Karpas-422 (cell line): ENCODE measurements around the gene RMDN3. TPM values are rescaled to one million over a fixed set of nuclear protein-coding genes. Genes with fewer than 3 reads are reported as not detected.

Source experiments
- DNase-seq: peaks from one replicate; pipeline ENCODE4 v3.0.0-alpha.2; 2015
- H2AFZ ChIP-seq: fragments of 200-600 bp; sonication (generic); 2 replicates; pipeline ENCODE4 v1.6.1; 2014; ENCODE audit warnings: antibody characterized with exemption, low read length, mixed read lengths
- H3K27ac ChIP-seq: fragments of 200-600 bp; sonication (generic); 2 replicates; pipeline ENCODE4 v1.5.1; 2014; ENCODE audit warnings: mild to moderate bottlenecking, low read length, moderate library complexity
- H3K27me3 ChIP-seq: fragments of 200-600 bp; sonication (generic); 2 replicates; pipeline ENCODE4 v1.6.1; 2014; ENCODE audit warnings: low read length, mixed read lengths
- H3K36me3 ChIP-seq: fragments of 200-600 bp; sonication (generic); 2 replicates; pipeline ENCODE4 v1.6.1; 2014; ENCODE audit warnings: low read length, mixed read lengths; ENCODE audit not compliant: insufficient read depth
- H3K4me1 ChIP-seq: fragments of 200-600 bp; sonication (generic); 2 replicates; pipeline ENCODE4 v1.6.1; 2014; ENCODE audit warnings: mild to moderate bottlenecking, low read length, mixed read lengths
- H3K4me2 ChIP-seq: fragments of 200-600 bp; sonication (generic); 2 replicates; pipeline ENCODE4 v1.6.1; 2014; ENCODE audit warnings: low read length, low read depth, mild to moderate bottlenecking; ENCODE audit not compliant: poor library complexity, severe bottlenecking
- H3K4me3 ChIP-seq: fragments of 200-600 bp; sonication (generic); 2 replicates; pipeline ENCODE4 v1.5.1; 2014; ENCODE audit warnings: mild to moderate bottlenecking, antibody characterized with exemption, low read length, mixed read lengths
- H3K79me2 ChIP-seq: fragments of 200-600 bp; sonication (generic); 2 replicates; pipeline ENCODE4 v1.6.1; 2014; ENCODE audit warnings: mild to moderate bottlenecking, low read length, mixed read lengths
- H3K9ac ChIP-seq: fragments of 200-600 bp; sonication (generic); 2 replicates; pipeline ENCODE4 v1.6.0; 2014; ENCODE audit warnings: low read length
- H3K9me2 ChIP-seq: fragments of 200-600 bp; sonication (generic), shearing (Covaris generic); replicated peaks from 2 replicates; pipeline ENCODE4 v1.6.0; 2014; ENCODE audit warnings: mild to moderate bottlenecking, low read length, moderate library complexity; ENCODE audit not compliant: insufficient read depth
- H3K9me3 ChIP-seq: fragments of 300-700, 200-600 bp; sonication (generic); 2 replicates; pipeline ENCODE4 v1.6.1; 2014; ENCODE audit warnings: low read length, mixed read lengths
- H4K20me1 ChIP-seq: fragments of 200-600 bp; sonication (generic); 2 replicates; pipeline ENCODE4 v1.6.1; 2014; ENCODE audit warnings: mild to moderate bottlenecking, antibody characterized with exemption, low read length, low read depth; ENCODE audit not compliant: insufficient read depth
- total RNA-seq: library from RNA; depleted of rRNA; stranded (reverse); fragments of >200 nt; shearing (Covaris generic); gene quantifications from 2 replicates; pipeline ENCODE4 v1.2.3, GENCODE V29; 2014; ENCODE audit warnings: low replicate concordance

Gene RMDN3
- total RNA-seq, 1 experiment from 2014 or later, result 7.8 TPM

DNA sequence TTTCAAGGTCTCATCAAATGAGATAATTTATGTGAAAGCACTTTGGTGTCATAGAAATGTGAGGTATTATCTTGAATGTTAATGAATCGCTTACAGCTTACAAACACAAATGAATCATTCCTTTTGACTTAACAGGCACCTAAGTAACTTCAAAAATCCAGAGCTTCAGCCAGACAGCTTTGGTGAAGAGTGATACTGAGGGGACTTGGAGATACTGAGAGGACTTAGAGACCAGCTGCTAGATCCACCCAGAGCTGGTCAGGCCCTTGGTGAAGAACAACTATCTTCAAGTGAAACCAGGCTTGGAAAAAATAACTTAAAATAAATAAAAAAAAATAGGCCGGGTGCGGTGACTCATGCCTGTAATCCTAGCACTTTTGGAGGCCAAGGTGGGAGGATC lies 35.7 kb upstream of the RMDN3 start:
- peaks cover 17% of the 10 kb centered on the region for H4K20me1 ChIP-seq

DNA sequence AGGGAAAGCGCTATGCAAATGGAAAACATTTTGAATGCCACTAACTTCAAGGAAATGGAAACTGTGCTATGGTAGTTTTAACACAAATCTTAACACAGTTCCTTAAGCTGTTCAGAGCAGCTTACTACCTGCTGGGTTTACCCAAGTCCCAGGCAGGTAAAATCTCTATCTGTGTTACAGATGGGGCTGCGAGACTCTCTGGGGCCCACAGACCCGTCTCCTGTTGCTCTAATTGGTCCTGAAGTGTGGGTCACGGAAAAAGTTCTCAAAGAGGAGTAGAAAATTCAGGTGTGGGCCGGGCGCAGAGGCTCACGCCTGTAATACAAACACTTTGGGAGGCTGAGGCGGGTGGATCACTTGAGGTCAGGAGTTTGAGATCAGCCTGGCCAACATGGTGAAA lies 34.9 kb upstream of the RMDN3 start:
- H4K20me1 ChIP-seq, result peaks cover 21% of the 10 kb centered on the region
- H3K79me2 ChIP-seq, result peaks cover 9% of the 10 kb centered on the region; the same call in 1 of the 2 replicates
- H3K9me3 ChIP-seq, result no peaks in the 10 kb centered on the region
- H2AFZ ChIP-seq, result no peak overlapping the region
- H3K4me3 ChIP-seq, result no peak overlapping the region
- no peak for DNase-seq
- no peaks in the 10 kb centered on the region for H3K4me1 ChIP-seq
- H3K36me3 ChIP-seq, result no peaks in the 10 kb centered on the region
- H3K4me2 ChIP-seq, result no peak overlapping the region
- H3K27me3 ChIP-seq, result no peaks in the 10 kb centered on the region
- no peak overlapping the region for H3K27ac ChIP-seq
- no peaks in the 10 kb centered on the region for H3K9me2 ChIP-seq
- H3K9ac ChIP-seq, result no peak overlapping the region

More for the DNA sequence above, 35.7 kb upstream of the RMDN3 start:
- H3K9ac ChIP-seq, result no peak overlapping the region
- no peaks in the 10 kb centered on the region for H3K27me3 ChIP-seq
- H3K4me1 ChIP-seq, result no peaks in the 10 kb centered on the region
- no peak overlapping the region for H3K4me3 ChIP-seq
- H3K79me2 ChIP-seq, result peaks cover 12% of the 10 kb centered on the region
- H3K4me2 ChIP-seq, result no peak overlapping the region
- no peak for DNase-seq
- no peaks in the 10 kb centered on the region for H3K9me2 ChIP-seq
- H3K9me3 ChIP-seq, result no peaks in the 10 kb centered on the region
- H3K27ac ChIP-seq, result no peak overlapping the region
- H3K36me3 ChIP-seq, result no peaks in the 10 kb centered on the region
- no peak overlapping the region for H2AFZ ChIP-seq

DNA sequence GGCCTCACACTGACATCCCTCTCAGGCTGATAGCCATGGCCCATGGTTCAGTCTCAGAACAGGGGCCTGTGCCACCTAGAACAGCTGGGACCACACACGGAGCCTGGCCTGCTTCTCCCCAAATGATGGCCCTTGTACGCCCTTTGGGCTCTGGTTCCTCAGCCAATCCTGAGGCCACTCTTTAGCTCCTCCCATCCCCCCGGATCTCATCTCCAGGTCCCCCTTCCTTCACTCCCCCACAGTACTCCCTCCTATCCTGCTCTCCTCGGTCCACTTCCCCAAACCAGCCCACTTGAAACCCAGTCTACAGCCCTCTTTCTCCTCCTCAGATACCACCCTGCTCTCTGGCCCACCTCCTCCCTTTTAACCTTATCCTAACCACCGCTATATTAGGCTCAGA lies 34.1 kb upstream of the RMDN3 start:
- H3K27ac ChIP-seq, result no peak overlapping the region
- no peak overlapping the region for H3K9ac ChIP-seq
- peaks cover 9% of the 10 kb centered on the region; the same call in 1 of the 2 replicates for H3K79me2 ChIP-seq
- peaks cover 24% of the 10 kb centered on the region for H4K20me1 ChIP-seq
- no peak overlapping the region for H3K4me3 ChIP-seq
- no peak overlapping the region for H3K4me2 ChIP-seq
- no peaks in the 10 kb centered on the region for H3K36me3 ChIP-seq
- no peaks in the 10 kb centered on the region for H3K9me3 ChIP-seq
- H3K9me2 ChIP-seq, result no peaks in the 10 kb centered on the region
- H3K4me1 ChIP-seq, result no peaks in the 10 kb centered on the region
- no peak overlapping the region for H2AFZ ChIP-seq
- no peak for DNase-seq
- H3K27me3 ChIP-seq, result no peaks in the 10 kb centered on the region

DNA sequence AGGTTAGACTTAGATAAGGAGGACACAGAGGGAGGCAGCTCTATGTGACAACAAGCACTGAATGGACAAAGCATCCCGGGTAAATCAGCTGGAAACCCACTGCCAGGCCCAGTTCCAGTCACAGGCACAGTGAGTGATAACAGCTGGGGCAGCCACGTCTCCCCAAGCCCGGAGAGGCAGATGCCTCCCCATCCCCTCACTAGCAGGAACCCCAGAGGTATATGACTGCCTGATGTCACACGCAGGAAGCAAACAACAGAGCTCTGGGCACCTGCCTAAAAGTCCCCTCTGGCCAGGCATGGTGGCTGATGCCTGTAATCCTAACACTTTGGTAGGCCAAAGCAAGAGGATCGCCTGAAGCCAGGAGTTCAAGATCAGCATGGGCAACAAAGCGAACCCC lies 32.9 kb upstream of the RMDN3 start:
- no peak for DNase-seq
- Histone ChIP-seq H3K4me2 (no peak overlapping the region), H4K20me1 (peaks cover 24% of the 10 kb centered on the region), H3K27ac (no peak overlapping the region), H3K9ac (no peak overlapping the region), H2AFZ (no peak overlapping the region), H3K9me2 (no peaks in the 10 kb centered on the region), H3K4me3 (no peak overlapping the region), H3K4me1 (peaks cover 1% of the 10 kb centered on the region), H3K9me3 (no peaks in the 10 kb centered on the region), H3K27me3 (no peaks in the 10 kb centered on the region), H3K36me3 (no peaks in the 10 kb centered on the region), H3K79me2 (peaks cover 4% of the 10 kb centered on the region; the same call in 1 of the 2 replicates)

DNA sequence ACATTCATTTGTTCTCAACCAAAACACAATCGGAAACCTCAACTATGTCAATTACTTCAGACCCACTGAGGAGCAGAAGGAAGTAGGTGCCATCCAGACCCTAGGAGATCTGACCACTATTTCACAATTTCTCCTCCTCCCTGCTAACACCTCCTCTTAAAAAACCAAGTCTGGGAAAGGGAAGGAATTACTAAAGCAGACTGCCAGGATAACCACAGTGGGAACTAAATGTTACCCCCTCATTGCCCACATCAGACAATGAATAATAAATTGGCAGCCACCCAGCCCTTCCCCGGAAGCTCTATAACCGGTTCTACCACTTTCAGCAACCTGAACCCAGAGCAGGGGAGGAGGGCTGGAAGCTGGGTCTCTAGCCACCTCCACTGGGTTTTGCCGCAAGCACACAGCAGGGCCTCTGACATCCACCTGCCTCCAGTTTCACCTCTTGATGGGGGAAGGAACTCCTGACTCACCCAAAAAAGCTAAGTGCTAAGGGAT lies 32.3 kb upstream of the RMDN3 start:
- H3K4me2 ChIP-seq, result no peak overlapping the region
- no peaks in the 10 kb centered on the region for H3K9me3 ChIP-seq
- H3K36me3 ChIP-seq, result no peaks in the 10 kb centered on the region
- H3K9ac ChIP-seq, result no peak overlapping the region
- H3K27ac ChIP-seq, result no peak overlapping the region
- H3K4me3 ChIP-seq, result no peak overlapping the region
- no peaks in the 10 kb centered on the region for H3K9me2 ChIP-seq
- no peak for DNase-seq
- peaks cover 24% of the 10 kb centered on the region for H4K20me1 ChIP-seq
- H2AFZ ChIP-seq, result no peak overlapping the region
- H3K4me1 ChIP-seq, result peaks cover 7% of the 10 kb centered on the region
- no peaks in the 10 kb centered on the region for H3K27me3 ChIP-seq
- H3K79me2 ChIP-seq, result peaks cover 4% of the 10 kb centered on the region; the same call in 1 of the 2 replicates

DNA sequence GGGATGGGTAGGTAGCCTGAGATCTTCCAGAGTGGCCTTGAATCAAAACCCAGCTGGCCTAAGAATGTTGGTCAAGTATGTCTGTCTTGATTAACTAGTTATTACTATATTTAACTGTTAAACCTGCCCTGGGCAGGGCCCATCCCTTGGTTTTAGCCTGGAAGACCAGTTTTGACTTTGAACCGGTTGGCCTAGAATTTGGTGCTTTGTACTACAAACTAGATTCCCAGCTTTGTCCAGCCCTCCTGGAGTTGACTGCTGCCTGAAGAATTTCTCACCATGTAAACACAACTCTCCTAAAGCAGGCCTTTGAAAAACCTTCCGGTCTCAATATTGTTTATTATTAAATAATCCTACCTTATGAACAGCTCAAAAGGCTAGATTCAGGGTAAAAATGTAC lies 30.8 kb upstream of the RMDN3 start:
- Histone ChIP-seq H2AFZ (no peak overlapping the region), H3K4me3 (no peak overlapping the region), H3K9me2 (no peaks in the 10 kb centered on the region), H3K79me2 (peaks cover 4% of the 10 kb centered on the region; the same call in 1 of the 2 replicates), H3K27ac (no peak overlapping the region), H3K4me2 (no peak overlapping the region), H3K27me3 (no peaks in the 10 kb centered on the region), H4K20me1 (peaks cover 24% of the 10 kb centered on the region), H3K36me3 (no peaks in the 10 kb centered on the region), H3K9me3 (no peaks in the 10 kb centered on the region), H3K9ac (no peak overlapping the region), H3K4me1 (peaks cover 9% of the 10 kb centered on the region)
- no peak for DNase-seq

DNA sequence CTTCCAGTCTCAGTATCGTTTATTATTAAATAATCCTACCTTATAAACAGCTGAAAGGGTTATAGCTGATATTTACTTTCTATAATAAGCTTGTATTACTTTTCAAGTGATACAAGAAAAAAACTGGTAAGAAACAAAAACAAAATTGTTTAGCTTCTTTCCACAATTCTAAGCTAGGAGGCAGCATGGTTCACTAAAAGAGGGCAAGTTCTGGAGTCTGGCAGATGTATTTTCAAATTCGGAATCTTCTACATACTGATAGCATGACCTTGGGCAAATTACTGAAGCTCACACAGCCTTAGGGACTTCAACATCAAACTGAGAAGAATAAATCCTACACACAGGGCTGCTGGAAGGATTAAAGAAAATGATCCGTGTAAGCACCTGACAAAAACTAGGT lies 30.1 kb upstream of the RMDN3 start:
- no peak for DNase-seq
- Histone ChIP-seq H3K9me3 (no peaks in the 10 kb centered on the region), H3K36me3 (no peaks in the 10 kb centered on the region), H3K4me1 (peaks cover 9% of the 10 kb centered on the region), H4K20me1 (peaks cover 24% of the 10 kb centered on the region), H3K9me2 (no peaks in the 10 kb centered on the region), H3K27ac (no peak overlapping the region), H2AFZ (no peak overlapping the region), H3K79me2 (peaks cover 4% of the 10 kb centered on the region; the same call in 1 of the 2 replicates), H3K4me3 (no peak overlapping the region), H3K4me2 (no peak overlapping the region), H3K9ac (no peak overlapping the region), H3K27me3 (no peaks in the 10 kb centered on the region)

DNA sequence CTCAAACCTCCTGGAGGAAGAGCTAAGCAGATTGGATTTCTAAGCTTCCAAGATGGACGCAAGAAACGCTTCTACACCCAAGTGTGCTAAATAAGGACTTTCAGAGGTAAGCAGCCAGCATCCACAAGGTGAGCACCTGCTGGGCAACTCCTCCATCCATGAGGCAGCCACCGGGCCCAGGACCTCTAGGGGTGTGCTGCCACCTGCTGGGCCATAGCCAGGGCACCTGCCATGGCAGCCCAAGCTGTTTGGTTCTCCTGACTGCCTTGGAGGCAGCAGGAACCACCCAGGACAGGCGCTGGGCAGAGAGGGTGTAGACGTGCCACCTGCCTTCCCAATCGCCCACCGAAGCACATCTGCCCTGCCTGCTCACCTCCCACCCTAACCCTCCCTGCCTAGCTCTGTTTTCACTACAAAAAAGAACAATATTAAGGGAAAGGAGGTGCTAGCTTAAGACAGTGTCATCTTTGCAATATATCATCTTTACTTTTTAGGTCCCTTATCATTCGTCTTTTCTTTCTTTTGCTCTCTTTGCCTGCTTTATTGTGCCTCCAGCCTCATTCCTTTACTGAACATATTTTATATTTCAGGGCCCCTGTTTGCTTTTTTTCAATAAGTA lies 27.7 kb upstream of the RMDN3 start:
- Histone ChIP-seq H3K27me3 (no peaks in the 10 kb centered on the region), H3K36me3 (no peaks in the 10 kb centered on the region), H3K9me2 (no peaks in the 10 kb centered on the region), H3K4me1 (peaks cover 9% of the 10 kb centered on the region), H3K4me3 (no peak overlapping the region), H2AFZ (no peak overlapping the region), H3K4me2 (no peak overlapping the region), H3K27ac (no peak overlapping the region), H3K9ac (no peak overlapping the region), H3K79me2 (peaks cover 4% of the 10 kb centered on the region; the same call in 1 of the 2 replicates), H3K9me3 (no peaks in the 10 kb centered on the region), H4K20me1 (peaks cover 16% of the 10 kb centered on the region)
- peak; percentile 91 for DNase-seq
